ENCODE results near the gene PNPLA2.

The PNPLA2 gene

GRCh38 chr11:867856-868358, 49.2 kb downstream of the PNPLA2 start:
- DNase-seq (ENCODE audit: insufficient read length, low spot score) (no peak), FAIRE-seq (no peak)
- TF ChIP-seq CTCF (IDR thresholded peaks at IDR 0.05; ENCODE audit: insufficient read depth, missing control alignments), result no peak

GRCh38 chr11:868394-868793, 49.7 kb downstream of the PNPLA2 start:
- no peak for DNase-seq (ENCODE audit: insufficient read length, low spot score)
- no peak for TF ChIP-seq CTCF (IDR thresholded peaks at IDR 0.05; ENCODE audit: insufficient read depth, missing control alignments)
- no peak for FAIRE-seq

DNA sequence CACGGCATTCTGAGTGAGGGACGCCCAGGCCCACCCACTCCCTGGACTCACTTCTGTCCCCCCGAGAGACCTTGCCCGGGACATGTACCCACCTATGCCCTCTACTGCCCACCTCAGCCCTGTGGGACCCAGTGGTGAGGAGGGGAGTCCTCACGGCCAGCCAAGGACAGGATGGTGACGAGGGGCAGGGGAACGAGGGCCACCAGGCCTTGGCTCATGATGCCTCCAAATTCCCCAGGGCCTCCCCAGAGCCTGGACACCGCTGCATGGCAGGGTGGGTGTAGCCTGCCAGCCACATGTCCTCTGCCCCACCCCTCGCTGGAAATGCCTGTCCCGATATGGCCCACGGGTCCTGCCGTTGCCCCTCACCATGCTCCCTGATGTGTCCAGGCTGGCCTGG, 50.1 kb downstream of the PNPLA2 start:
- FAIRE-seq (no peak), DNase-seq (ENCODE audit: insufficient read length, low spot score) (no peak)
- TF ChIP-seq CTCF (IDR thresholded peaks at IDR 0.05; ENCODE audit: insufficient read depth, missing control alignments), result no peak

DNA sequence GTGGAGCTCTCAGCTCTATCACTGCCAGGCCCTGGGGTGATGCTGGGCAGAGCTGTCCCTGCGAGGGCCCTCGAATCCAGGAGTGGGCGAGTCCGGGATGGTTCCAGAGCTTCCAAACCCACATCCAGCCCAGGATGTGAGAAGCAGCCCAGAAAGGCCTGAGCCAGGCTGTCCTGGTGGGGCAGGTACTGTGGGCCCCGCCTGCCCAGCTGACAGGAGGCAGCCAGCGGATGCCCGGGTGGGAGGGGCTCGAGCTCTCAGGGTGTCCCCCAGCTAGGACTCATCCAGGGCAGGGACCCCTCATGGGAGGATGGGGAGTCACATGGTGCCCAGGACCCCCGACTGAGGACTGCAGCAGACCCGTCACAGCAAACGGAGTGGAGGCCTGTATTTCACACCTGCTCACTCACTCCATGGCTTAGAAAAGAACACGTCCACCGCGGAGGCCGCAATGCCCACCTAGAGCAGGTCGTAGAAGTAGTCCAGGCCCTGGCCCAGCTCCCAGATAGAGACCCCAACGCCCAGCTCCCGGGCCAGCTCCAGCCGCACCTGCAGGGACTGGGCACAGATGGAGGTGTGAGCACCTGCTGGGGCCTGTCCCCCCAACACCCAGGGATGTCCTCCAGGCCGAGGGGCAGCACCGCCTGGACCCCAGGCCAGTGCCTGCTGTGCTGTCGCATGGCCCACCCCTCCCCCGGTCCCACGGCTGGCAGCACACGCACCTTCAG, 50.8 kb downstream of the PNPLA2 start:
- no peak for TF ChIP-seq CTCF (IDR thresholded peaks at IDR 0.05; ENCODE audit: insufficient read depth, missing control alignments)
- no peak for DNase-seq (ENCODE audit: insufficient read length, low spot score)
- no peak for FAIRE-seq

DNA sequence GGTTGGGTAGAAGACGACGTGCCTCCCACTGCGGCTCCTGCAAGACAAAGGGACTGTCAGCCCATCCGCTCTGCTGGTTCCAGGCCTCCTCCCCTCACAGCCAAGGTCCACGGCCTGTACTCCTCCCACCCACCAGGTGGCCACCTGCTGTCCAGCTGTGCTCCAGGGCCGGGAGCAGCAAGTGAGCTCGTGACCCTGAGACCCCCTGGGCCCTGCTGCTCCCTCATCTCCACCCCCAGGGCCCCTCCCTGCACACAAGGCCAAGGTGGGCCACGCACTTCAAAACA, 51.4 kb downstream of the PNPLA2 start:
- no peak for FAIRE-seq
- TF ChIP-seq CTCF (IDR thresholded peaks at IDR 0.05; ENCODE audit: insufficient read depth, missing control alignments), result no peak
- no peak for DNase-seq (ENCODE audit: insufficient read length, low spot score)

GRCh38 chr11:870418-870817, 51.7 kb downstream of the PNPLA2 start:
- FAIRE-seq (no peak), DNase-seq (ENCODE audit: insufficient read length, low spot score) (no peak)
- TF ChIP-seq CTCF (IDR thresholded peaks at IDR 0.05; ENCODE audit: insufficient read depth, missing control alignments), result no peak

DNA sequence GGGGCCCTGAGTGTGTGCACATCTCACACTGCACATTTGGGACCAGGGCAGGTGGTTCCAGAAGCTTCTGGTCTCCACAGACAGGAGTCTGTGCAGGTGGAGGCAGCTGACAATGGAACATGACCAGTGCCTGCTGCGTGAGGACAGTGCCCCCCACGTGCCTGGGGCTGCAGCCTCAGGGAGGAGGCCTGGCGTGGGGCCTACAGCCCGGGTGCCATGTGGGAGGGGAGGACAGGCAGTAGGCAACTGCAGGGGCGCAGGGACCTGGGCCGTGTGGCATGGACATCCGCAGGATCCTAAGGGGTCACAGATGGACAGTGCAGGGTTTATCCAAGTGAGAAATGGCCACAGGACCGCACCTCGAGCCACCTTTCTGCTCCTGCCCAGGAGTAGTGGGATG, 52.8 kb downstream of the PNPLA2 start:
- FAIRE-seq (no peak), DNase-seq (ENCODE audit: insufficient read length, low spot score) (no peak)
- no peak for TF ChIP-seq CTCF (IDR thresholded peaks at IDR 0.05; ENCODE audit: insufficient read depth, missing control alignments)
